ENCODE data around the gene ETV6. TPM values are rescaled to one million over a fixed set of nuclear protein-coding genes. Genes with fewer than 3 reads are reported as not detected.

Gene ETV6
- total and polyA plus RNA-seq, 9 of the 15 experiments (the other 6 are each of a cell fraction or from before 2014, with no cell fraction given), result 0.81 to 12.7 (median 4.1) TPM

GRCh38 chr12:11891346-11891745, 241.9 kb downstream of the ETV6 start (continued):
- no peak for TF ChIP-seq TCF15 (CRISPR knock-in tag; IDR thresholded peaks at IDR 0.05)
- no peak for TF ChIP-seq ETV5 (CRISPR knock-in tag; IDR thresholded peaks at IDR 0.05; ENCODE audit: low read depth)
- TF ChIP-seq NR2C2 (CRISPR knock-in tag; IDR thresholded peaks at IDR 0.05), result no peak
- no peak for TF ChIP-seq NR2C2 (tag; IDR thresholded peaks at IDR 0.05)
- no peak for TF ChIP-seq CREM (IDR thresholded peaks at IDR 0.05; ENCODE audit: low read depth)
- TF ChIP-seq ZNF561 (CRISPR knock-in tag; conservative IDR thresholded peaks at IDR 0.05), result no peak
- TF ChIP-seq TBP (optimal IDR thresholded peaks at IDR 0.05; ENCODE audit: low read depth, low read length), result no peak

GRCh38 chr12:11891754-11892386, 242.4 kb downstream of the ETV6 start:
- Histone ChIP-seq H3K4me1 (replicated peaks in 1 of 2; ENCODE audit: control insufficient read depth in 2 of 2, insufficient read depth in 2 of 2, low read length in 2 of 2) (no peaks in the 10 kb centered on the region), H3K9me3 (replicated peaks; ENCODE audit: control insufficient read depth, insufficient read depth, low read depth, low read length) (no peaks in the 10 kb centered on the region), H2AFZ (ENCODE audit: low read depth, low read length) (no peak overlapping the region), H3K27me3 (ENCODE audit: control insufficient read depth in 2 of 2, insufficient read depth in 2 of 2, low read length in 2 of 2) (no peaks in the 10 kb centered on the region), H3K27ac (ENCODE audit: extremely low read depth, low read depth, low read length) (no peak overlapping the region), H3K79me2 (ENCODE audit: control insufficient read depth, insufficient read depth, low read length) (no peaks in the 10 kb centered on the region), H4K20me1 (replicated peaks; ENCODE audit: control insufficient read depth, insufficient read depth, low read length) (no peaks in the 10 kb centered on the region), H3K9me1 (ENCODE audit: control insufficient read depth, insufficient read depth, low read length) (no peaks in the 10 kb centered on the region), H3K4me2 (ENCODE audit: insufficient read depth, low read length) (no peak overlapping the region), H3K9ac (ENCODE audit: insufficient read depth in 1 of 2, low read depth in 2 of 2, low read length in 2 of 2) (no peak overlapping the region), H3K36me3 (ENCODE audit: control insufficient read depth, insufficient read depth, low read length) (no peaks in the 10 kb centered on the region), H3K4me3 (no peak overlapping the region)
- ATAC-seq, result no peak
- in situ Hi-C loops (cut with MboI) (no loop called here), intact Hi-C loops (cut with micrococcal nuclease) (loop anchor here (10.0 kb wide), 1 partner anchor 157 kb away; no protein-coding TSS in a partner anchor)
- FAIRE-seq, result no peak
- CTCF ChIA-PET (ENCODE audit: low intra/inter-chr PET ratio), result no interaction called here
- TSS peak; percentile 28 for BruUV-seq (replicated peaks)
- no peak for DNase-seq (ENCODE audit: extremely low read depth in 1 of 4, low spot score in 3 of 4)
- POLR2A ChIA-PET, result no interaction called here
- 72% methylated on average over 7 of the region's 9 CpGs for WGBS (ENCODE audit: insufficient coverage, low coverage, missing lambda C conversion rate)
- TF ChIP-seq SUPT5H (IDR thresholded peaks at IDR 0.05) (no peak), CTCF (IDR thresholded peaks at IDR 0.05 in 2 of 3, conservative IDR thresholded peaks at IDR 0.05 in 1 of 3; ENCODE audit: insufficient read depth in 2 of 3, low read depth in 1 of 3, low read length in 3 of 3) (peak in 1 of 3 experiments; percentile 13; a peak in 1 of 6 replicates)
- TF ChIP-seq, protein P1, sequence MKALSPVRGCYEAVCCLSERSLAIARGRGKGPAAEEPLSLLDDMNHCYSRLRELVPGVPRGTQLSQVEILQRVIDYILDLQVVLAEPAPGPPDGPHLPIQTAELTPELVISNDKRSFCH (CRISPR knock-in tag; IDR thresholded peaks at IDR 0.05), result no peak
- TF ChIP-seq, protein P1 (tag; IDR thresholded peaks at IDR 0.05), result no peak
